A549 treated with AZD2906 at 1 μM for 4 hours (cell line): Measurements from ENCODE around the gene PSG2. TPM values are rescaled to one million over a fixed set of nuclear protein-coding genes. Genes with fewer than 3 reads are reported as not detected.

Experiments used
- total RNA-seq: library from RNA; stranded (reverse); fragments of 200-300 nt; extraction: Qiagen RNA extraction; gene quantifications from 5 replicates; pipeline ENCODE4 v1.2.3, GENCODE V29; 2022

PSG2 gene
- total RNA-seq = 0.07 TPM in 1 of 5 replicates, not detected in the others

DNA sequence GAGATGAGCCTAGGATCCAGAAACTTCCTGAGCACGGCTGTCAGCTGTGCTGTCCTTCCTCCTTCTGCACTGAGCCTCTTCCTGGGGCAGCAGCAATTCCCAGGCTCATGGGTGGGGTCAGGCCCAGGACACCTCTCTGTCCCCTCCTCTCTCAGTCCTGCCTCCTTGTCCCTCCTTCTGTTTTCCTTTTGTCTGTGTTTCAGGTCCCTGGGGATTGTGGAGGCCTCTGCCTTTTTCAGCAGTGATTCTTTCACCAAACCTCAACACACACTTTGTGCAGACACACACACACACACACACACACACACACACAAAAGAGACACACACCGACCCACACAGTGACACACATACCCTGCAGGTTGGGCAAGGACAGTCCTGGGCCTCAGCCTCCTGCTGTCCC lies at the start of gene PSG2:
PSG2 (minus strand) TSS at position 101 of the 400 bp plus-strand sequence. CDS start 132 bp downstream, outside the sequence.

DNA sequence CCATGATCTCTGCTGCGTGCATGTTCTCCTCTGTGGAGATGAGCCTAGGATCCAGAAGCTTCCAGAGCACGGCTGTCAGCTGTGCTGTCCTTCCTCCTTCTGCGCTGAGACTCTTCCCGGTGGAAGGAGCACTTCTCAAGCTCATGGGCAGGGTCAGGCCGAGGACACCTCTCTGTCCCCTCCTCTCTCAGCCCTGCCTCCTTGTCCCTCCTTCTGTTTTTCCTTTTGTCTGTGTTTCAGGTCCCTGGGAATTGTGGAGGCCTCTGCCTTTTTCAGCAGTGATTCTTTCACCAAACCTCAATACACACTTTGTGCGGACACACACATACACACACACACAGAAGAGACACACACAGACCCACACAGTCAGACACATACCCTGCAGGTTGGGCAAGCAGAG lies 56.1 kb downstream of the PSG2 start, which contains the start of gene PSG11:
PSG11 (minus strand) TSS at position 101 of the 400 bp plus-strand sequence; CDS start at position 4, 97 bp downstream.

Other genes starting within 250 kb of the PSG2 start
- 0.16 to 0.40 TPM (median 0.21 TPM) in 5 replicates for gene PSG1, start 203.0 kb downstream of the PSG2 start, total RNA-seq
- 0.07 to 0.11 TPM in 2 of 5 replicates, not detected in the others for gene PSG6, start 164.8 kb downstream of the PSG2 start, total RNA-seq
- gene PSG7, start 145.5 kb downstream of the PSG2 start, total RNA-seq = 0.06 to 0.11 TPM (median 0.08 TPM) in 3 of 5 replicates, not detected in the others
- gene PSG11, start 56.2 kb downstream of the PSG2 start, total RNA-seq = not detected in 5 replicates
- 0.45 to 0.90 TPM (median 0.52 TPM) in 5 replicates for gene PSG5, start 103.8 kb upstream of the PSG2 start, total RNA-seq
- 0.37 to 0.83 TPM (median 0.52 TPM) in 5 replicates for gene PSG4, start 122.9 kb upstream of the PSG2 start, total RNA-seq
- gene PSG9, start 186.8 kb upstream of the PSG2 start, total RNA-seq = 0.08 to 0.20 TPM (median 0.09 TPM) in 4 of 5 replicates, not detected in the other